Left lung (tissue), 10 donors: ENCODE data around the gene TNNC2. TPM values are rescaled to one million over a fixed set of nuclear protein-coding genes. Genes with fewer than 3 reads are reported as not detected.
"Not testable (repeated sequence)": the region's sequence is repeated elsewhere in the genome, so short reads cannot be mapped to it uniquely, and the experiment has no call there.

Source experiments
- ATAC-seq: fragments of 200-7000 bp; cut with Tn5 transposase; one replicate; pipeline ENCODE4 v1.9.1; 2020; ENCODE audit warnings: moderate library complexity
- DNase-seq, 4 donors: peaks; one replicate each; pipeline ENCODE4 v3.0.0-alpha.2; 2013 to 2020
- H3K27ac ChIP-seq, 2 donors: fragments of 200-600 bp; sonication (generic) in 1 of 2; one replicate each; pipeline versions ENCODE4 v1.5.0 to v1.8.0; 2020 to 2021
- H3K27me3 ChIP-seq, 2 donors: fragments of 200-600 bp; sonication (generic) in 1 of 2; one replicate each; pipeline versions ENCODE4 v1.5.0 to v1.8.0; 2020 to 2021
- H3K36me3 ChIP-seq, 2 donors: fragments of 200-600 bp; sonication (generic) in 1 of 2; one replicate each; pipeline versions ENCODE4 v1.5.0 to v1.8.0; 2020 to 2021
- H3K4me1 ChIP-seq, 2 donors: fragments of 200-600 bp; one replicate each; pipeline ENCODE4 v1.8.0; 2021
- H3K4me3 ChIP-seq, 2 donors: fragments of 200-600 bp; sonication (generic) in 1 of 2; one replicate each; pipeline versions ENCODE4 v1.5.0 to v1.8.0; 2020 to 2021; ENCODE audit warnings: mild to moderate bottlenecking in 1 of 2
- H3K9me3 ChIP-seq, 2 donors: fragments of 200-600 bp; sonication (generic) in 1 of 2; one replicate each; pipeline versions ENCODE4 v1.5.0 to v1.8.0; 2020 to 2021
- CTCF ChIP-seq, 2 donors: fragments of 200-600 bp; sonication (generic) in 1 of 2; IDR thresholded peaks; one replicate each; pipeline versions ENCODE4 v1.5.0 to v1.8.0; 2021; ENCODE audit warnings: antibody characterized with exemption in 2 of 2
- intact Hi-C, 2 donors: fragments of 100-400 bp; cut with DNase I; formaldehyde crosslinking; loops; one replicate each; pipeline versions ENCODE4 v1.11.2 to v1.14.2; 2022
- polyA plus RNA-seq, 6 donors: library from polyadenylated mRNA; unstranded; fragments of 120-200 nt; gene quantifications; one replicate each; pipeline ENCODE4 v1.2.1, GENCODE V29; 2013; ENCODE audit not compliant: insufficient read length in 6 of 6
- total RNA-seq, 2 donors: library from RNA; stranded (reverse); fragmentation: NEBNext Ultra II Directional; extraction: Animal tissue kit (Norgen Biotek cat#: 25700); gene quantifications; one replicate each; pipeline ENCODE4 v1.2.1, GENCODE V29; 2021
- donor health status: DM: no; HTN: yes; CAD: no.
- donor health status: DM: no; HTN: no; CAD: no.

TNNC2 gene
- total and polyA plus RNA-seq, 8 donors = 0.21 to 1.2 (median 0.43) TPM

GRCh38 chr20:45832619-45833018 is 5.5 kb upstream of the TNNC2 start:
- no peaks in the 10 kb centered on the region for H3K36me3 ChIP-seq
- no peaks in the 10 kb centered on the region for H3K9me3 ChIP-seq
- H3K27ac ChIP-seq = peak overlapping the region; percentile 88 to 93
- DNase-seq (no peak), ATAC-seq (no peak)
- no peak for TF ChIP-seq CTCF (IDR thresholded peaks at IDR 0.05)
- no peaks in the 10 kb centered on the region for H3K27me3 ChIP-seq
- intact Hi-C loops = no loop called here
- peaks cover 20 to 47% of the 10 kb centered on the region in 2 donors for H3K4me1 ChIP-seq
- peak overlapping the region in 1 of 2 donors; percentile 73 for H3K4me3 ChIP-seq

DNA sequence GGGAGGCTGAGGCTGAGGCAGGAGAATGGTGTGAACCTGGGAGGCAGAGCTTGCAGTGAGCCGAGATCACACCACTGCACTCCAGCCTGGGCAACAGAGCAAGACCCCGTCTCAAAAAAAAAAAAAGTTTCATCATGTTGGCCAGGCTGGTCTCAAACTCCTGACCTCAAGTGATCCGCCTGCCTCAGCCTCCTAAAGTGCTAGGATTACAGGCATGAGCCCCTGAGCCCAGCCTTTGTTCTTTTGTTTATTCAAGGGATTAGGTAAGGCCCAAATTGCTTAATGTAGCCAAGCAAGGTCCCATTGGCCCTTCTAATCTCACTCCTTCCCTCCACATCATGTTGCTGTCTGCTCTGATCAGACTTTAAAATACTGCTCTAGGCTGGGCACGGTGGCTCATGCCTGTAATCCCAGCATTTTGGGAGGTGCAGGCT is 2.6 kb upstream of the TNNC2 start:
- H3K9me3 ChIP-seq, H3K27me3 ChIP-seq, intact Hi-C loops, H3K36me3 ChIP-seq, ATAC-seq, H3K4me3 ChIP-seq, DNase-seq, H3K27ac ChIP-seq: not testable (repeated sequence)
- peaks cover 9 to 38% of the 10 kb centered on the region in 2 donors for H3K4me1 ChIP-seq

DNA sequence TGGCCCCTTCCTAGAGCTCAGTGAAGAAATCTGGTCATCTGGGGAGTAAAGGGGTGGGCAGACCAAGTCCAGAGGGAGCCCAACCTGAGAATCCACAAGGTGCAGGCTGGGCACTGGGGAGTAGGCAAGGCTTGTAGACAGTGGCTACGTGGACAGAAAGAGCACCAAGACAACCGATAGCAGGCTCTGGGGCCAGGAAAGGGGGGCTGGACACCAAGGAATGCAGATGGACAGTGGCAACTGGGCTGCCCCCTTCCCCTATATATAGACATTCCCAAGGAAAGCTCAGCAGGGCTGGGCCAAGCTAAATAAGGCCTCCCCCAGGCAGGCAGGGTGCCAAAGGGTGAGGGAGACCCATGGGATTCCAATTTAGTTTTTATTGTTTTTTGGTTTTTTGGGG is 1.5 kb upstream of the TNNC2 start:
- DNase-seq (no peak), ATAC-seq (no peak)
- intact Hi-C loops = no loop called here
- H3K36me3 ChIP-seq = no peaks in the 10 kb centered on the region
- no peaks in the 10 kb centered on the region for H3K9me3 ChIP-seq
- no peak overlapping the region for H3K27ac ChIP-seq
- TF ChIP-seq CTCF (IDR thresholded peaks at IDR 0.05) = no peak
- H3K27me3 ChIP-seq = peaks cover 7 to 13% of the 10 kb centered on the region in 2 donors
- H3K4me3 ChIP-seq = no peak overlapping the region
- peaks cover 7 to 35% of the 10 kb centered on the region in 2 donors for H3K4me1 ChIP-seq

DNA sequence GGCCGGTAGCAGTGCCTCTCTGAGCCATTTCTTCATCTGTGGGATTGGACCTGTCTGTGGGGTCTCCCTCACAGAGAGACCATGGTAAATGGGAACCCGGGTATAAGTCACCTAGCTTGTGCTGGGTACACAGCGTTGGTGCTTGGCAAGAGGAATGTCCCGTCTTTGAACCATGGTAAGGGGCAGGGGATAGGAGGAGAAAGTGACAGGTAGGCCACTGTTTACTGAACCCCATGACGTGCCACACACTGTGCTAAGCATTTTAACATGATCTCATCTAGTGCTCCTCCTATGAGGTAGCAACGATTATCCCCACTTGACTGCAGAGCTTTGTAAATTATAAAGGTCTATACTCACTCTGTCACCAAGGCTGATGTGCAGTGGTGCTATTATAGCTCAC is 600 bp upstream of the TNNC2 start:
- Histone ChIP-seq H3K4me3 (no peak overlapping the region), H3K9me3 (no peaks in the 10 kb centered on the region), H3K36me3 (no peaks in the 10 kb centered on the region), H3K27ac (no peak overlapping the region), H3K4me1 (peaks cover 4 to 31% of the 10 kb centered on the region in 2 donors), H3K27me3 (peaks cover 15 to 22% of the 10 kb centered on the region in 2 donors)
- ATAC-seq (no peak), DNase-seq (no peak)
- TF ChIP-seq CTCF (IDR thresholded peaks at IDR 0.05) = no peak
- intact Hi-C loops = no loop called here

- TF ChIP-seq CTCF (IDR thresholded peaks at IDR 0.05) = no peak
- no peaks in the 10 kb centered on the region for H3K9me3 ChIP-seq
- intact Hi-C loops = no loop called here
- peak; percentile 77 for ATAC-seq
- H3K27ac ChIP-seq = peak overlapping the region; percentile 41 to 67
- peak in 2 of 4 donors; percentile 46 for DNase-seq
- H3K4me1 ChIP-seq = peaks cover 3 to 25% of the 10 kb centered on the region in 2 donors
- H3K36me3 ChIP-seq = no peaks in the 10 kb centered on the region
- H3K4me3 ChIP-seq = no peak overlapping the region
- H3K27me3 ChIP-seq = peaks cover 16 to 34% of the 10 kb centered on the region in 2 donors
Observed at GRCh38 chr20:45826381-45827019, 612 bp downstream of the TNNC2 start.
